Hepatocyte (in vitro differentiated cells): ENCODE results near the gene CENPP. TPM values are rescaled to one million over a fixed set of nuclear protein-coding genes. Genes with fewer than 3 reads are reported as not detected.

Experiments
- DNase-seq: peaks from one replicate; pipeline ENCODE4 v3.0.0-alpha.2; 2016; ENCODE audit warnings: low spot score
- H2AFZ ChIP-seq: fragments of 200-600 bp; sonication (generic); 2 replicates; pipeline ENCODE4 v1.6.0; 2016; ENCODE audit warnings: antibody characterized with exemption, mild to moderate bottlenecking
- H3K27ac ChIP-seq: fragments of 200-600 bp; sonication (generic); 2 replicates; pipeline ENCODE4 v1.5.1; 2016; ENCODE audit warnings: mild to moderate bottlenecking
- H3K27me3 ChIP-seq: fragments of 200-600 bp; sonication (generic); 2 replicates; pipeline ENCODE4 v1.6.1; 2016
- H3K36me3 ChIP-seq: fragments of 200-600 bp; sonication (generic); replicated peaks from 2 replicates; pipeline ENCODE4 v1.5.1; 2016; ENCODE audit warnings: low read depth; ENCODE audit not compliant: insufficient read depth
- H3K4me1 ChIP-seq: fragments of 200-600 bp; sonication (generic); 2 replicates; pipeline ENCODE4 v1.5.1; 2016; ENCODE audit warnings: mild to moderate bottlenecking, moderate library complexity; ENCODE audit not compliant: insufficient read depth
- H3K4me2 ChIP-seq: fragments of 200-600 bp; sonication (generic); 2 replicates; pipeline ENCODE4 v1.6.0; 2016
- H3K4me3 ChIP-seq: fragments of 200-600 bp; sonication (generic); 2 replicates; pipeline ENCODE4 v1.5.1; 2016; ENCODE audit warnings: mild to moderate bottlenecking
- H3K79me2 ChIP-seq: fragments of 200-600 bp; sonication (generic); 2 replicates; pipeline ENCODE4 v1.6.0; 2017; ENCODE audit warnings: mild to moderate bottlenecking
- H3K9me2 ChIP-seq: fragments of 200-600 bp; sonication (generic); replicated peaks from 2 replicates; pipeline ENCODE4 v1.6.0; 2017; ENCODE audit warnings: mild to moderate bottlenecking; ENCODE audit not compliant: insufficient read depth
- H3K9me3 ChIP-seq: fragments of 200-600 bp; sonication (generic); 2 replicates; pipeline ENCODE4 v1.5.1; 2016; ENCODE audit warnings: low read depth, mild to moderate bottlenecking
- H4K20me1 ChIP-seq: fragments of 200-600 bp; sonication (generic); 2 replicates; pipeline ENCODE4 v1.6.0; 2016; ENCODE audit warnings: mild to moderate bottlenecking; ENCODE audit not compliant: insufficient read depth, poor library complexity, severe bottlenecking
- CTCF ChIP-seq: fragments of 200-600 bp; sonication (generic); IDR thresholded peaks from 2 replicates; pipeline ENCODE4 v1.5.1; 2016; ENCODE audit warnings: antibody characterized with exemption, mild to moderate bottlenecking; ENCODE audit not compliant: poor library complexity
- EZH2 ChIP-seq: fragments of 200-600 bp; sonication (generic); IDR thresholded peaks from 2 replicates; pipeline ENCODE4 v1.6.1; 2016; ENCODE audit warnings: antibody characterized with exemption, mild to moderate bottlenecking, borderline replicate concordance
- EZH2phosphoT487 ChIP-seq: fragments of 200-600 bp; sonication (generic); IDR thresholded peaks from one replicate; pipeline ENCODE4 v1.6.1; 2018; ENCODE audit warnings: antibody characterized with exemption, mild to moderate bottlenecking, low read depth, moderate library complexity; ENCODE audit not compliant: unreplicated experiment, severe bottlenecking
- WGBS: methylation state at CpG from one replicate; pipeline ENCODE4 v1.1.6; 2016; ENCODE audit warnings: low lambda C conversion rate; ENCODE audit errors: missing lambda C conversion rate; 5-methylcytosine and 5-hydroxymethylcytosine counted together
- polyA plus RNA-seq: library from polyadenylated mRNA; unstranded; fragments of >200 nt; fragmentation: Nextera tagmentation; extraction: Ambion mirVana; gene quantifications from 2 replicates; pipeline ENCODE4 v1.2.1, GENCODE V29; 2016
- total RNA-seq: library from RNA; depleted of rRNA; stranded (reverse); fragments of >200 nt; gene quantifications from 2 replicates; pipeline ENCODE4 v1.2.3, GENCODE V29; 2014

Gene CENPP
- total and polyA plus RNA-seq, 2 experiments from 2014 or later = 5.1 to 5.9 TPM

DNA sequence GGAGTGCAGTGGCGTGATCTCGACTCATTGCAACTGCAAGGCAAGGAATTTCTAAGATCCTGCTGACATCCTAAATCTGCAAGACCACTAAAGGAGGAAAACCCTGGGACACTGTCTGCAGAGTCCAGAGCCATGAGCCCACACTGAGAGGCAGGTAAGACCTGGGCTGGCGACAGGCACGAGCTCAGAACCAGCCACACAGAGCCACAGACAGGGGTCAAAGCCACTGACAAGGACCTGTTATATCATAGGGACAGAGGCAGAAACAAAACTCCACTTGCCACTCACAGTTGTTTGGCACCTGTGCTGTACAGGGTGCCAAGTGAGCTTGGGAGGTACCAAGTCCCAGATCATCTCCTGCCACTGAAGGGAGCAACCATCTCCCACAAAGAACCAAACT lies 310.0 kb downstream of the CENPP start:
- no peak for DNase-seq
- Histone ChIP-seq H3K27me3 (no peaks in the 10 kb centered on the region), H3K4me1 (no peaks in the 10 kb centered on the region), H3K9me3 (no peaks in the 10 kb centered on the region), H3K9me2 (no peaks in the 10 kb centered on the region), H3K4me2 (no peak overlapping the region), H3K79me2 (no peaks in the 10 kb centered on the region), H3K27ac (no peak overlapping the region), H4K20me1 (no peaks in the 10 kb centered on the region), H2AFZ (no peak overlapping the region), H3K36me3 (no peaks in the 10 kb centered on the region), H3K4me3 (no peak overlapping the region)
- TF ChIP-seq CTCF (no peak), EZH2 (no peak), EZH2phosphoT487 (no peak)
- WGBS = 100% methylated on average over 4 of the region's 4 CpGs

- Histone ChIP-seq H3K36me3 (no peaks in the 10 kb centered on the region), H3K4me3 (no peak overlapping the region), H3K27ac (no peak overlapping the region), H3K4me1 (no peaks in the 10 kb centered on the region), H4K20me1 (no peaks in the 10 kb centered on the region), H3K9me2 (no peaks in the 10 kb centered on the region), H3K9me3 (no peaks in the 10 kb centered on the region), H2AFZ (no peak overlapping the region), H3K79me2 (no peaks in the 10 kb centered on the region), H3K27me3 (no peaks in the 10 kb centered on the region), H3K4me2 (no peak overlapping the region)
- DNase-seq = no peak
- TF ChIP-seq EZH2 = no peak
- 90% methylated on average over 3 of the region's 3 CpGs for WGBS
Observed at GRCh38 chr9:92636627-92637026, 310.9 kb downstream of the CENPP start.

DNA sequence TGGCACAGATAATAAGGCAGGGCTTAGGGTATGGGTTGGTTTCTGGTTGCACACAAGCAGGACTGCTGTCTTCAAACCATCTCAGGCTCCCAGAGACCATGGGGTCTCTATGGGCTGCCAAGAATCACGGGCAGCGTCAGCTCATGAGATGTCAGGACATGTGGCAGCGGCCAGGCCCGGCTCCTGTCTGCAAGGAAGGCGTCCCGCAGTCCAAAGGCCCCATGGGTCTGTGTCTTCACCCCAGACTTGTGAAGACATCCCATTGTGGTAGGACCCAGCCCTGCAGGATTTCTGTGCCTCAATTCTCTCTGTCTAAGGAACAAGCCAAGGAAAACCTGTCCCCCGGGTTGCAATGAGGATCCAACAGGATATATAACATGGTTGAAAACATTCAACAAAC lies 311.6 kb downstream of the CENPP start:
- WGBS = 96% methylated on average over 7 of the region's 7 CpGs
- no peak for DNase-seq
- H3K4me1 ChIP-seq = no peaks in the 10 kb centered on the region

More for the DNA sequence above, 311.6 kb downstream of the CENPP start:
- no peak for TF ChIP-seq EZH2phosphoT487
- no peak for TF ChIP-seq EZH2
- no peak for TF ChIP-seq CTCF
- Histone ChIP-seq H3K79me2 (no peaks in the 10 kb centered on the region), H2AFZ (no peak overlapping the region), H3K36me3 (no peaks in the 10 kb centered on the region), H3K27me3 (no peaks in the 10 kb centered on the region), H3K9me3 (no peaks in the 10 kb centered on the region), H4K20me1 (no peaks in the 10 kb centered on the region), H3K4me2 (no peak overlapping the region), H3K9me2 (no peaks in the 10 kb centered on the region), H3K4me3 (no peak overlapping the region), H3K27ac (no peak overlapping the region)
